ENCODE measurements around the gene U2AF1L4.

The U2AF1L4 gene

DNA sequence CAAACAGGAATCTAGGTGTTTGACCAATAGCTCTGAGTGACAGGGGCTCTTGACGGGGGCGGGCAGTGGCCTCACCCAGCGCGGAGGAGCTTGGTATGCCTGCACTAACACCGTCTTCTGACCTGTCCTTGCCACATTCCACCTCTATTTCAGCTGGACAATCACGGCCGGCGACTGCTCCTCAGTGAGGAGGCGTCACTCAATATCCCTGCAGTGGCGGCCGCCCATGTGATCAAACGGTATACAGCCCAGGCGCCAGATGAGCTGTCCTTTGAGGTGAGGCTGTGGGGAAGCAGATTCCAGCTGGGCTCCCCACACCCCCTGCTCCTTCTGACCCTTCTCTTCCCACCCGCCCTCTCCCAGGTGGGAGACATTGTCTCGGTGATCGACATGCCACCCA, 34.8 kb upstream of the U2AF1L4 start:
- Histone ChIP-seq H3K27ac (ENCODE audit: low read depth, low read length) (no peak overlapping the region), H3K36me3 (ENCODE audit: control insufficient read depth in 1 of 2, insufficient read depth in 2 of 2, low read length in 2 of 2) (peaks cover 0 to 6% of the 10 kb centered on the region in 2 donors), H3K4me3 (ENCODE audit: low read depth in 1 of 2, low read length in 2 of 2) (no peak overlapping the region), H3K4me1 (ENCODE audit: control insufficient read depth in 1 of 2, insufficient read depth in 2 of 2, low read length in 2 of 2) (peaks cover 5% of the 10 kb centered on the region in 2 donors), H3K27me3 (ENCODE audit: control insufficient read depth in 1 of 2, insufficient read depth in 2 of 2, low read length in 2 of 2) (no peaks in the 10 kb centered on the region), H3K9me3 (ENCODE audit: control insufficient read depth in 1 of 2, low read length in 2 of 2) (no peaks in the 10 kb centered on the region), H3K9ac (ENCODE audit: low read depth in 1 of 2, low read length in 2 of 2) (no peak overlapping the region)

DNA sequence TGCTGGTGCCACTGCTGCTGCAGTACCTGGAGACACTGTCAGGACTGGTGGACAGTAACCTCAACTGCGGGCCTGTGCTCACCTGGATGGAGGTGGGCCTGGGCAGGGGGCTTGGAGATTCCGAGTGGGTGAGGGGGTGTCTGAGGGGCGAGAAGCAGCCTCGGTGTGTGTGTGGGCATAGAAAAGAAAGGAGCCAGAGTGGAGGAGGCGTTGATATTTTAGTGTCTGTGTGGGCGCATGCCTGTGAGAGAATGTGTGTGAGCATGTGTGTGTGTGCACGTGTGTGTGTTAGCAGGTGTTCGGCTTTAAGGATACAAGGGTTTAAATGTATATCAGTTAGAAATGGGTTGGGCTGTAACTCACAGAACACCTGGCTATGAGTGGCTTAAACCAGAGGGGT, 33.8 kb upstream of the U2AF1L4 start:
- Histone ChIP-seq H3K36me3 (ENCODE audit: control insufficient read depth in 1 of 2, insufficient read depth in 2 of 2, low read length in 2 of 2) (peaks cover 0 to 6% of the 10 kb centered on the region in 2 donors), H3K9me3 (ENCODE audit: control insufficient read depth in 1 of 2, low read length in 2 of 2) (no peaks in the 10 kb centered on the region), H3K4me1 (ENCODE audit: control insufficient read depth in 1 of 2, insufficient read depth in 2 of 2, low read length in 2 of 2) (peaks cover 12 to 14% of the 10 kb centered on the region in 2 donors), H3K4me3 (ENCODE audit: low read depth in 1 of 2, low read length in 2 of 2) (no peak overlapping the region), H3K27ac (ENCODE audit: low read depth, low read length) (no peak overlapping the region), H3K9ac (ENCODE audit: low read depth in 1 of 2, low read length in 2 of 2) (no peak overlapping the region), H3K27me3 (ENCODE audit: control insufficient read depth in 1 of 2, insufficient read depth in 2 of 2, low read length in 2 of 2) (no peaks in the 10 kb centered on the region)

- Histone ChIP-seq H3K27me3 (ENCODE audit: control insufficient read depth in 1 of 2, insufficient read depth in 2 of 2, low read length in 2 of 2) (no peaks in the 10 kb centered on the region), H3K9ac (ENCODE audit: low read depth in 1 of 2, low read length in 2 of 2) (no peak overlapping the region), H3K4me1 (ENCODE audit: control insufficient read depth in 1 of 2, insufficient read depth in 2 of 2, low read length in 2 of 2) (peaks cover 12 to 14% of the 10 kb centered on the region in 2 donors), H3K36me3 (ENCODE audit: control insufficient read depth in 1 of 2, insufficient read depth in 2 of 2, low read length in 2 of 2) (peaks cover 0 to 6% of the 10 kb centered on the region in 2 donors), H3K9me3 (ENCODE audit: control insufficient read depth in 1 of 2, low read length in 2 of 2) (no peaks in the 10 kb centered on the region), H3K4me3 (ENCODE audit: low read depth in 1 of 2, low read length in 2 of 2) (no peak overlapping the region), H3K27ac (ENCODE audit: low read depth, low read length) (no peak overlapping the region)
These were observed 32.7 kb upstream of the U2AF1L4 start for GRCh38 chr19:35777961-35778360.

GRCh38 chr19:35777086-35777841, 32.0 kb upstream of the U2AF1L4 start:
- Histone ChIP-seq H3K9me3 (ENCODE audit: control insufficient read depth in 1 of 2, low read length in 2 of 2) (no peaks in the 10 kb centered on the region), H3K36me3 (ENCODE audit: control insufficient read depth in 1 of 2, insufficient read depth in 2 of 2, low read length in 2 of 2) (peaks cover 0 to 6% of the 10 kb centered on the region in 2 donors), H3K4me3 (ENCODE audit: low read depth in 1 of 2, low read length in 2 of 2) (no peak overlapping the region), H3K27me3 (ENCODE audit: control insufficient read depth in 1 of 2, insufficient read depth in 2 of 2, low read length in 2 of 2) (no peaks in the 10 kb centered on the region), H3K27ac (ENCODE audit: low read depth, low read length) (no peak overlapping the region), H3K4me1 (ENCODE audit: control insufficient read depth in 1 of 2, insufficient read depth in 2 of 2, low read length in 2 of 2) (peaks cover 12 to 14% of the 10 kb centered on the region in 2 donors), H3K9ac (ENCODE audit: low read depth in 1 of 2, low read length in 2 of 2) (no peak overlapping the region)

GRCh38 chr19:35776102-35776788, 31.0 kb upstream of the U2AF1L4 start:
- Histone ChIP-seq H3K27ac (ENCODE audit: low read depth, low read length) (no peak overlapping the region), H3K9me3 (ENCODE audit: control insufficient read depth in 1 of 2, low read length in 2 of 2) (no peaks in the 10 kb centered on the region), H3K36me3 (ENCODE audit: control insufficient read depth in 1 of 2, insufficient read depth in 2 of 2, low read length in 2 of 2) (peaks cover 0 to 6% of the 10 kb centered on the region in 2 donors), H3K27me3 (ENCODE audit: control insufficient read depth in 1 of 2, insufficient read depth in 2 of 2, low read length in 2 of 2) (no peaks in the 10 kb centered on the region), H3K9ac (ENCODE audit: low read depth in 1 of 2, low read length in 2 of 2) (peak overlapping the region; percentile 32 to 48), H3K4me3 (ENCODE audit: low read depth in 1 of 2, low read length in 2 of 2) (peak overlapping the region; percentile 58 to 68), H3K4me1 (ENCODE audit: control insufficient read depth in 1 of 2, insufficient read depth in 2 of 2, low read length in 2 of 2) (peaks cover 12 to 14% of the 10 kb centered on the region in 2 donors)

- H3K27ac ChIP-seq (ENCODE audit: low read depth, low read length), result no peak within 1 kb of the TSS
These were observed 30.3 kb upstream of the U2AF1L4 start, which contains the start of gene ARHGAP33 for GRCh38 chr19:35775298-35776101. TSS of gene ARHGAP33 (plus strand) at chr19:35775564. CDS start at chr19:35775659, 95 bp downstream.

DNA sequence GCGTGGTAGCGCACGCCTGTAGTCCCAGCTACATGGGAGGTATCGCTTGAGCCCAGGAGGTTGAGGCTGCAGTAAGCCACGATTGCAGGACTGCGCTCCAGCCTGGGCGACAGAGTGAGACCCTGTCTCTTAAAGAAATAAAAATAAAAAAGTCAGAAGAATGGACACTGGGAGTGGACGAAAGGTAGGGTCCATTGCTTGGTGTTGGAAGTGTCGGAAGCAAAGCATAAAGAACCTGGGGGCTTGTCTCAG, 29.8 kb upstream of the U2AF1L4 start:
- H3K27ac ChIP-seq (ENCODE audit: low read depth, low read length), result no peak overlapping the region
- peak overlapping the region; percentile 58 to 68 for H3K4me3 ChIP-seq (ENCODE audit: low read depth in 1 of 2, low read length in 2 of 2)
- no peaks in the 10 kb centered on the region for H3K9me3 ChIP-seq (ENCODE audit: control insufficient read depth in 1 of 2, low read length in 2 of 2)
- peaks cover 0 to 5% of the 10 kb centered on the region in 2 donors for H3K36me3 ChIP-seq (ENCODE audit: control insufficient read depth in 1 of 2, insufficient read depth in 2 of 2, low read length in 2 of 2)
- no peak overlapping the region for H3K9ac ChIP-seq (ENCODE audit: low read depth in 1 of 2, low read length in 2 of 2)
- H3K4me1 ChIP-seq (ENCODE audit: control insufficient read depth in 1 of 2, insufficient read depth in 2 of 2, low read length in 2 of 2), result peaks cover 12 to 14% of the 10 kb centered on the region in 2 donors
- H3K27me3 ChIP-seq (ENCODE audit: control insufficient read depth in 1 of 2, insufficient read depth in 2 of 2, low read length in 2 of 2), result no peaks in the 10 kb centered on the region

More at GRCh38 chr19:35775298-35776101, 30.3 kb upstream of the U2AF1L4 start, which contains the start of gene ARHGAP33:
- H3K4me1 ChIP-seq (ENCODE audit: control insufficient read depth in 1 of 2, insufficient read depth in 2 of 2, low read length in 2 of 2), result peaks cover 12 to 14% of the 10 kb centered on the region in 2 donors
- no peaks in the 10 kb centered on the region for H3K9me3 ChIP-seq (ENCODE audit: control insufficient read depth in 1 of 2, low read length in 2 of 2)
- peak within 1 kb of the TSS; percentile 32 to 48 for H3K9ac ChIP-seq (ENCODE audit: low read depth in 1 of 2, low read length in 2 of 2)
- H3K27me3 ChIP-seq (ENCODE audit: control insufficient read depth in 1 of 2, insufficient read depth in 2 of 2, low read length in 2 of 2), result no peaks in the 10 kb centered on the region
- H3K36me3 ChIP-seq (ENCODE audit: control insufficient read depth in 1 of 2, insufficient read depth in 2 of 2, low read length in 2 of 2), result peaks cover 0 to 6% of the 10 kb centered on the region in 2 donors
- peak within 1 kb of the TSS; percentile 58 to 68 for H3K4me3 ChIP-seq (ENCODE audit: low read depth in 1 of 2, low read length in 2 of 2)

DNA sequence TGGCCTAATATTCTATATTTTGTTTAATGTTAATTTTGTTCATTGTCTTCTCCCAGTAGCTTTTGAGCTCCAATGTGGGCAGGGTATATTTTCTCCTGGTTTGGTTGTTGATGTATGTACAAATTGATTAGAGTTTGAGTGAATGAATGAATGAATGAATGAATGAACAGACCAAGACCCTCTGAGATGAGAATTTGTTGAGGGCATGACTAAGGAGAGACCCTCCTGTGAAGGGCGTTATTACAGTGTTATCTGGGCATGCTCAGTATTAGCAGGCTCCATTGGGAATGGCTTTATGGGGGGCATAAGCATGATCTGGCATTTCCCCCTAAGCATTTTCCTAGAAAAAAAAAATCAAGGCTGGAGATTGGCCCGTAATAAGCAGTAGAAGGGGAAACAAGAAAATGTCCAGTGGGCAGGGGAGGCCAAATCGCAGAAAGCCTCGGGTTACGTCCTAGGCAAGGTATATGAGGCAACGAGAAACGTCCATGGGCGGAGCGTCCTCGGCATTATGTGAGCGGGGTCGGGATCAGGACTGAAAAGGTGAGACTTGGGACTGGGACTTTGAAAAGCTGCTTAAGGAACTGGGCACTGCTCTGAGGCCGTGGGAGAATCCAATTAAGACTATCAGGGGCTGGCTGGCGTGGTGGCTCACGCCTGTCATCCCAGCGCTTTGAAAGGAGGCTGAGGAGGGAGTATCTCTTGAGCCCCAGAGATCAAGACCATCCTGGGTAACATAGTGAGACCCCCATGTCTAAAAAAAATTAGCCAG, 29.2 kb upstream of the U2AF1L4 start:
- H3K27me3 ChIP-seq (ENCODE audit: control insufficient read depth in 1 of 2, insufficient read depth in 2 of 2, low read length in 2 of 2), result no peaks in the 10 kb centered on the region
- no peaks in the 10 kb centered on the region for H3K9me3 ChIP-seq (ENCODE audit: control insufficient read depth in 1 of 2, low read length in 2 of 2)
- no peak overlapping the region for H3K9ac ChIP-seq (ENCODE audit: low read depth in 1 of 2, low read length in 2 of 2)

GRCh38 chr19:35773020-35773806, 28.0 kb upstream of the U2AF1L4 start:
- no peak overlapping the region for H3K9ac ChIP-seq (ENCODE audit: low read depth in 1 of 2, low read length in 2 of 2)
- no peaks in the 10 kb centered on the region for H3K9me3 ChIP-seq (ENCODE audit: control insufficient read depth in 1 of 2, low read length in 2 of 2)
- peaks cover 12 to 14% of the 10 kb centered on the region in 2 donors for H3K4me1 ChIP-seq (ENCODE audit: control insufficient read depth in 1 of 2, insufficient read depth in 2 of 2, low read length in 2 of 2)
- H3K27ac ChIP-seq (ENCODE audit: low read depth, low read length), result no peak overlapping the region
- H3K36me3 ChIP-seq (ENCODE audit: control insufficient read depth in 1 of 2, insufficient read depth in 2 of 2, low read length in 2 of 2), result peaks cover 0 to 3% of the 10 kb centered on the region in 2 donors
- H3K27me3 ChIP-seq (ENCODE audit: control insufficient read depth in 1 of 2, insufficient read depth in 2 of 2, low read length in 2 of 2), result no peaks in the 10 kb centered on the region
- H3K4me3 ChIP-seq (ENCODE audit: low read depth in 1 of 2, low read length in 2 of 2), result no peak overlapping the region

More for the DNA sequence above, 29.2 kb upstream of the U2AF1L4 start:
- Histone ChIP-seq H3K36me3 (ENCODE audit: control insufficient read depth in 1 of 2, insufficient read depth in 2 of 2, low read length in 2 of 2) (peaks cover 0 to 4% of the 10 kb centered on the region in 2 donors), H3K4me3 (ENCODE audit: low read depth in 1 of 2, low read length in 2 of 2) (peak overlapping the region; percentile 58 to 68), H3K4me1 (ENCODE audit: control insufficient read depth in 1 of 2, insufficient read depth in 2 of 2, low read length in 2 of 2) (peaks cover 12 to 14% of the 10 kb centered on the region in 2 donors), H3K27ac (ENCODE audit: low read depth, low read length) (no peak overlapping the region)

Data from duodenal mucosa (tissue), 2 donors.